K562 (cell line): ENCODE measurements around the gene PDLIM7. TPM values are rescaled to one million over a fixed set of nuclear protein-coding genes. Genes with fewer than 3 reads are reported as not detected.

Source experiments
- ARNT ChIP-seq, 2 experiments: fragments of 450-650 bp; IDR thresholded peaks; 2 replicates each; pipeline ENCODE4 v1.6.1; 2016; ENCODE audit warnings: mild to moderate bottlenecking in 1 of 2
- BHLHE40 ChIP-seq: IDR thresholded peaks from 2 replicates; pipeline ENCODE4 v1.6.1; 2011; ENCODE audit warnings: low read length, improper control_type of control experiment
- BMI1 ChIP-seq: fragments of 150-350 bp; IDR thresholded peaks from 2 replicates; pipeline ENCODE4 v1.6.1; 2014; ENCODE audit warnings: low read length
- BRCA1 ChIP-seq, 2 experiments: fragments of 450-650 bp in 1 of 2; sonication (generic) in 1 of 2; formaldehyde crosslinking in 1 of 2; IDR thresholded peaks; 2 replicates each; pipeline versions ENCODE4 v1.5.0 to v1.6.1; 2017 to 2020; ENCODE audit warnings: mild to moderate bottlenecking in 1 of 2, missing genetic modification reagents in 1 of 2
- CHCHD3 ChIP-seq: fragments of 250-450 bp; sonication (Bioruptor Pico); IDR thresholded peaks from 2 replicates; pipeline ENCODE4 v2.1.2; 2022; ENCODE audit warnings: mild to moderate bottlenecking
- CHD2 ChIP-seq: IDR thresholded peaks from 2 replicates; pipeline ENCODE4 v1.6.1; 2011; ENCODE audit warnings: low read depth, low read length
- NFATC3 ChIP-seq: fragments of 450-650 bp; IDR thresholded peaks from 2 replicates; pipeline ENCODE4 v1.6.1; 2017; ENCODE audit warnings: mild to moderate bottlenecking
- NFRKB ChIP-seq: fragments of 450-650 bp; IDR thresholded peaks from 2 replicates; pipeline ENCODE4 v1.6.1; 2016; ENCODE audit warnings: low read depth
- STAG1 ChIP-seq: sonication (generic); formaldehyde crosslinking; IDR thresholded peaks from 2 replicates; pipeline ENCODE4 v1.5.0; 2020; ENCODE audit warnings: missing genetic modification reagents, borderline replicate concordance
- TFE3 ChIP-seq: fragments of 450-650 bp; formaldehyde crosslinking; IDR thresholded peaks from 2 replicates; pipeline ENCODE4 v1.4.0; 2020; ENCODE audit warnings: mild to moderate bottlenecking, mixed read lengths
- USF2 ChIP-seq: sonication (generic); formaldehyde crosslinking; IDR thresholded peaks from 2 replicates; pipeline ENCODE4 v1.5.0; 2020; ENCODE audit warnings: missing genetic modification reagents
- ZNF41 ChIP-seq: fragments of 250-450 bp; sonication (Bioruptor Pico); conservative IDR thresholded peaks from 2 replicates; pipeline ENCODE4 v1.4.0; 2020; ENCODE audit warnings: mild to moderate bottlenecking
- ZNF436 ChIP-seq: fragments of 250-450, 450-650 bp; sonication (Bioruptor Pico); formaldehyde crosslinking; IDR thresholded peaks from 2 replicates; pipeline ENCODE4 v1.7.0; 2020; ENCODE audit warnings: mild to moderate bottlenecking
- polyA plus RNA-seq, 8 experiments: library from polyadenylated mRNA; depleted of rRNA in 4 of 8; stranded (reverse) in 5 of 8; unstranded in 3 of 8; fragments of >200 nt; fragmentation: Nextera tagmentation in 2 of 8; fragmentation: Illumina TruSeq in 1 of 8; extraction: Ambion mirVana in 2 of 8; extraction: Trizol in 1 of 8; gene quantifications; 2 replicates each; pipeline versions ENCODE4 v1.2.1 to v1.2.3, GENCODE V29; 2011 to 2014; ENCODE audit warnings: inconsistent platforms in 1 of 8, missing spikeins in 1 of 8
- total RNA-seq, 7 experiments: library from RNA; depleted of rRNA in 6 of 7; stranded (reverse); fragments of >200 nt in 6 of 7; fragmentation: Illumina TruSeq in 2 of 7; extraction: Trizol in 2 of 7; gene quantifications; 2 replicates each; pipeline versions ENCODE4 v1.2.1 to v1.2.3, GENCODE V29; 2011 to 2021; ENCODE audit warnings: low replicate concordance in 1 of 7
- TF ChIP-seq, protein P1 (sequence below): conservative IDR thresholded peaks from 2 replicates; pipeline ENCODE4 v1.6.1; 2011; ENCODE audit warnings: low read depth, mild to moderate bottlenecking, low read length; ENCODE audit not compliant: control insufficient read depth
- TF ChIP-seq, protein P2 (sequence below), 2 experiments: fragments of 450-650 bp in 1 of 2; sonication (generic) in 1 of 2; formaldehyde crosslinking in 1 of 2; IDR thresholded peaks; 2 replicates each; pipeline versions ENCODE4 v1.7.1 to v1.9.0; 2016 to 2022; ENCODE audit warnings: inconsistent platforms in 1 of 2, mild to moderate bottlenecking in 1 of 2, missing genetic modification reagents in 1 of 2

The PDLIM7 gene
- total and polyA plus RNA-seq, 9 of the 15 experiments (the other 6 are each of a cell fraction or from before 2014, with no cell fraction given) = 2.1 to 124 (median 32.6) TPM

DNA sequence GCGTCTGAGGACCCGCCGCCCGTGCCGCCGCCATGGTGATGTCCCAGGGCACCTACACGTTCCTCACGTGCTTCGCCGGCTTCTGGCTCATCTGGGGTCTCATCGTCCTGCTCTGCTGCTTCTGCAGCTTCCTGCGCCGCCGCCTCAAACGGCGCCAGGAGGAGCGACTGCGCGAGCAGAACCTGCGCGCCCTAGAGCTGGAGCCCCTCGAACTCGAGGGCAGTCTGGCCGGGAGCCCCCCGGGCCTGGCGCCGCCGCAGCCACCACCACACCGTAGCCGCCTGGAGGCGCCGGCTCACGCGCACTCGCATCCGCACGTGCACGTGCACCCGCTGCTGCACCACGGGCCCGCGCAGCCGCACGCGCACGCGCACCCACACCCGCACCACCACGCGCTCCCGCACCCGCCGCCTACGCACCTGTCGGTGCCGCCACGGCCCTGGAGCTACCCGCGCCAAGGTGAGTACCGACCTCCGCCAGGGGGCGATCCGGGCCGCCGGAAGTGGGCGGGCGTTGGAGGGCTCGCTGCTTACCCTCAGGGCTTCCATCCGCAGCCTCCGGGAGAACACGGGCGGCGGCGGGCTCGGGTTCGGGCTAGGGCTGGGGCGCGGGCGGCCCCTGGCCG, 42.3 kb downstream of the PDLIM7 start (continued):
- TF ChIP-seq STAG1 (CRISPR knock-in tag) = no peak; the same call in none of the 2 replicates
- no peak for TF ChIP-seq NFATC3
- TF ChIP-seq ZNF41 (CRISPR knock-in tag) = no peak
- TF ChIP-seq, protein P1, sequence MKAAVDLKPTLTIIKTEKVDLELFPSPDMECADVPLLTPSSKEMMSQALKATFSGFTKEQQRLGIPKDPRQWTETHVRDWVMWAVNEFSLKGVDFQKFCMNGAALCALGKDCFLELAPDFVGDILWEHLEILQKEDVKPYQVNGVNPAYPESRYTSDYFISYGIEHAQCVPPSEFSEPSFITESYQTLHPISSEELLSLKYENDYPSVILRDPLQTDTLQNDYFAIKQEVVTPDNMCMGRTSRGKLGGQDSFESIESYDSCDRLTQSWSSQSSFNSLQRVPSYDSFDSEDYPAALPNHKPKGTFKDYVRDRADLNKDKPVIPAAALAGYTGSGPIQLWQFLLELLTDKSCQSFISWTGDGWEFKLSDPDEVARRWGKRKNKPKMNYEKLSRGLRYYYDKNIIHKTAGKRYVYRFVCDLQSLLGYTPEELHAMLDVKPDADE = peak; percentile 89
- no peak for TF ChIP-seq ARNT (IDR thresholded peaks at IDR 0.05)
- TF ChIP-seq ZNF436 (CRISPR knock-in tag) = no peak
- TF ChIP-seq NFRKB = no peak
- TF ChIP-seq BHLHE40 = peak; percentile 93
- TF ChIP-seq TFE3 (CRISPR knock-in tag) = no peak
- no peak for TF ChIP-seq CHCHD3 (CRISPR knock-in tag)
- TF ChIP-seq CHD2 = no peak
- TF ChIP-seq BMI1 = no peak
- no peak for TF ChIP-seq BRCA1 (IDR thresholded peaks at IDR 0.05)
- TF ChIP-seq BRCA1 (CRISPR knock-in tag; IDR thresholded peaks at IDR 0.05) = no peak; the same call in 1 of the 2 replicates
- TF ChIP-seq, protein P2, sequence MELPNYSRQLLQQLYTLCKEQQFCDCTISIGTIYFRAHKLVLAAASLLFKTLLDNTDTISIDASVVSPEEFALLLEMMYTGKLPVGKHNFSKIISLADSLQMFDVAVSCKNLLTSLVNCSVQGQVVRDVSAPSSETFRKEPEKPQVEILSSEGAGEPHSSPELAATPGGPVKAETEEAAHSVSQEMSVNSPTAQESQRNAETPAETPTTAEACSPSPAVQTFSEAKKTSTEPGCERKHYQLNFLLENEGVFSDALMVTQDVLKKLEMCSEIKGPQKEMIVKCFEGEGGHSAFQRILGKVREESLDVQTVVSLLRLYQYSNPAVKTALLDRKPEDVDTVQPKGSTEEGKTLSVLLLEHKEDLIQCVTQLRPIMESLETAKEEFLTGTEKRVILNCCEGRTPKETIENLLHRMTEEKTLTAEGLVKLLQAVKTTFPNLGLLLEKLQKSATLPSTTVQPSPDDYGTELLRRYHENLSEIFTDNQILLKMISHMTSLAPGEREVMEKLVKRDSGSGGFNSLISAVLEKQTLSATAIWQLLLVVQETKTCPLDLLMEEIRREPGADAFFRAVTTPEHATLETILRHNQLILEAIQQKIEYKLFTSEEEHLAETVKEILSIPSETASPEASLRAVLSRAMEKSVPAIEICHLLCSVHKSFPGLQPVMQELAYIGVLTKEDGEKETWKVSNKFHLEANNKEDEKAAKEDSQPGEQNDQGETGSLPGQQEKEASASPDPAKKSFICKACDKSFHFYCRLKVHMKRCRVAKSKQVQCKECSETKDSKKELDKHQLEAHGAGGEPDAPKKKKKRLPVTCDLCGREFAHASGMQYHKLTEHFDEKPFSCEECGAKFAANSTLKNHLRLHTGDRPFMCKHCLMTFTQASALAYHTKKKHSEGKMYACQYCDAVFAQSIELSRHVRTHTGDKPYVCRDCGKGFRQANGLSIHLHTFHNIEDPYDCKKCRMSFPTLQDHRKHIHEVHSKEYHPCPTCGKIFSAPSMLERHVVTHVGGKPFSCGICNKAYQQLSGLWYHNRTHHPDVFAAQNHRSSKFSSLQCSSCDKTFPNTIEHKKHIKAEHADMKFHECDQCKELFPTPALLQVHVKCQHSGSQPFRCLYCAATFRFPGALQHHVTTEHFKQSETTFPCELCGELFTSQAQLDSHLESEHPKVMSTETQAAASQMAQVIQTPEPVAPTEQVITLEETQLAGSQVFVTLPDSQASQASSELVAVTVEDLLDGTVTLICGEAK (IDR thresholded peaks at IDR 0.05) = peak; percentile 76
- TF ChIP-seq, protein P2 (CRISPR knock-in tag; IDR thresholded peaks at IDR 0.05) = no peak
- TF ChIP-seq USF2 (CRISPR knock-in tag) = no peak; the same call in none of the 2 replicates
